ENCODE data around the gene CDIPT.

DNA sequence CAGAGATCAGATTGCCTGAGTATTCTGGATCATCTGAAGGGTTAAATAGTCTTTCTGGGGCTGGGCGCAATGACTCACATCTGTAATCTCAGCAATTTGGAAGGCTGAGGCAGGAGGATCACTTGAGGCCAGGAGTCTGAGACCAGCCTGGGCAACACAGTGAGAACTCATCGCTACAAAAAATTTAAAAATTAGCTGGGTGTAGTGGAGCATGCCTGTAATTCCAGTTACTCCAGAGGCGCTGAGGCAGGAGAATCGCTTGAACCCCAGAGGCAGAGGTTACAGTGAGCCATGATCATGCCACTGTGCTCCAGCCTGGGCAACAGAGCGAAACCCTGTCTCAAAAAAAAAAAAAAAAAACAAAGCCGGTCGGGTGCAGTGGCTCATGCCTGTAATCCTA is 27.1 kb downstream of the CDIPT start:
- TF ChIP-seq POLR2A (IDR thresholded peaks at IDR 0.05) (no peak), CTCF (IDR thresholded peaks at IDR 0.05) (no peak)
